HUES48 (cell line): Measurements from ENCODE around the gene GLS.
"Not testable (repeated sequence)": the region's sequence is repeated elsewhere in the genome, so short reads cannot be mapped to it uniquely, and the experiment has no call there.

ENCODE experiments used
- H3K27ac ChIP-seq: one replicate; pipeline ENCODE4 v1.7.0; 2013; ENCODE audit warnings: low read depth, low read length, inconsistent platforms
- H3K27me3 ChIP-seq: 2 replicates; pipeline ENCODE4 v1.6.1; 2013; ENCODE audit warnings: mild to moderate bottlenecking, low read length; ENCODE audit not compliant: control insufficient read depth, insufficient read depth
- H3K36me3 ChIP-seq: 2 replicates; pipeline ENCODE4 v1.6.1; 2013; ENCODE audit warnings: low read length; ENCODE audit not compliant: control insufficient read depth, insufficient read depth
- H3K4me1 ChIP-seq: 2 replicates; pipeline ENCODE4 v1.6.1; 2013; ENCODE audit warnings: mild to moderate bottlenecking, low read length; ENCODE audit not compliant: control insufficient read depth, insufficient read depth
- H3K4me3 ChIP-seq: 2 replicates; pipeline ENCODE4 v1.5.1; 2013; ENCODE audit warnings: mild to moderate bottlenecking, low read depth, low read length
- H3K9ac ChIP-seq: 2 replicates; pipeline ENCODE4 v1.6.1; 2013; ENCODE audit warnings: mild to moderate bottlenecking, low read depth, low read length, moderate library complexity
- H3K9me3 ChIP-seq: 2 replicates; pipeline ENCODE4 v1.6.1; 2013; ENCODE audit warnings: low read length; ENCODE audit not compliant: control insufficient read depth, insufficient read depth

The GLS gene

GRCh38 chr2:190953257-190953656, 72.6 kb downstream of the GLS start:
- Histone ChIP-seq H3K9me3 (no peaks in the 10 kb centered on the region), H3K4me3 (no peak overlapping the region), H3K9ac (no peak overlapping the region), H3K27ac (no peak overlapping the region), H3K36me3 (no peaks in the 10 kb centered on the region), H3K4me1 (no peaks in the 10 kb centered on the region), H3K27me3 (no peaks in the 10 kb centered on the region)

GRCh38 chr2:190959911-190960788, 79.5 kb downstream of the GLS start:
- H3K4me3 ChIP-seq, result no peak overlapping the region
- no peak overlapping the region for H3K9ac ChIP-seq
- no peaks in the 10 kb centered on the region for H3K27me3 ChIP-seq
- no peaks in the 10 kb centered on the region for H3K4me1 ChIP-seq
- H3K27ac ChIP-seq, result no peak overlapping the region
- no peaks in the 10 kb centered on the region for H3K9me3 ChIP-seq
- H3K36me3 ChIP-seq, result peaks cover 9% of the 10 kb centered on the region

GRCh38 chr2:190961117-190961516, 80.5 kb downstream of the GLS start:
- H3K27me3 ChIP-seq, H3K9me3 ChIP-seq, H3K27ac ChIP-seq, H3K4me3 ChIP-seq, H3K9ac ChIP-seq, H3K4me1 ChIP-seq: not testable (repeated sequence)
- H3K36me3 ChIP-seq, result peaks cover 13% of the 10 kb centered on the region

- Histone ChIP-seq H3K9me3 (no peaks in the 10 kb centered on the region), H3K27ac (no peak overlapping the region), H3K36me3 (peaks cover 17% of the 10 kb centered on the region), H3K4me3 (no peak overlapping the region), H3K27me3 (no peaks in the 10 kb centered on the region), H3K9ac (no peak overlapping the region), H3K4me1 (no peaks in the 10 kb centered on the region)
Observed at GRCh38 chr2:190961918-190962487, 81.4 kb downstream of the GLS start.

- Histone ChIP-seq H3K9me3 (no peaks in the 10 kb centered on the region), H3K9ac (no peak overlapping the region), H3K27me3 (no peaks in the 10 kb centered on the region), H3K4me3 (no peak overlapping the region), H3K27ac (no peak overlapping the region), H3K4me1 (no peaks in the 10 kb centered on the region), H3K36me3 (peaks cover 25% of the 10 kb centered on the region)
Observed at GRCh38 chr2:190963088-190963487, 82.5 kb downstream of the GLS start.

- H3K27ac ChIP-seq, result no peak overlapping the region
- no peaks in the 10 kb centered on the region for H3K4me1 ChIP-seq
- H3K9me3 ChIP-seq, result no peaks in the 10 kb centered on the region
- no peaks in the 10 kb centered on the region for H3K27me3 ChIP-seq
- H3K4me3 ChIP-seq, result no peak overlapping the region
- peaks cover 34% of the 10 kb centered on the region for H3K36me3 ChIP-seq
- H3K9ac ChIP-seq, result no peak overlapping the region
Observed at GRCh38 chr2:190964170-190964795, 83.7 kb downstream of the GLS start.

- Histone ChIP-seq H3K36me3 (peaks cover 48% of the 10 kb centered on the region), H3K4me1 (no peaks in the 10 kb centered on the region), H3K9me3 (no peaks in the 10 kb centered on the region), H3K27ac (no peak overlapping the region), H3K4me3 (no peak overlapping the region), H3K27me3 (no peaks in the 10 kb centered on the region), H3K9ac (no peak overlapping the region)
Observed at GRCh38 chr2:190965580-190966222, 85.1 kb downstream of the GLS start.

GRCh38 chr2:190968522-190968921, 87.9 kb downstream of the GLS start:
- Histone ChIP-seq H3K9ac (no peak overlapping the region), H3K4me3 (no peak overlapping the region), H3K27ac (no peak overlapping the region), H3K27me3 (no peaks in the 10 kb centered on the region), H3K4me1 (no peaks in the 10 kb centered on the region), H3K36me3 (peaks cover 73% of the 10 kb centered on the region), H3K9me3 (no peaks in the 10 kb centered on the region)

GRCh38 chr2:190970160-190970559, 89.5 kb downstream of the GLS start:
- H3K4me3 ChIP-seq, result no peak overlapping the region
- H3K27me3 ChIP-seq, result no peaks in the 10 kb centered on the region
- peaks cover 80% of the 10 kb centered on the region for H3K36me3 ChIP-seq
- H3K9me3 ChIP-seq, result no peaks in the 10 kb centered on the region
- no peak overlapping the region for H3K27ac ChIP-seq
- no peaks in the 10 kb centered on the region for H3K4me1 ChIP-seq
- H3K9ac ChIP-seq, result no peak overlapping the region

- Histone ChIP-seq H3K9ac (no peak overlapping the region), H3K4me1 (no peaks in the 10 kb centered on the region)
Observed at GRCh38 chr2:190970873-190971506, 90.4 kb downstream of the GLS start.

More at GRCh38 chr2:190970873-190971506, 90.4 kb downstream of the GLS start:
- Histone ChIP-seq H3K4me3 (no peak overlapping the region), H3K27ac (no peak overlapping the region), H3K9me3 (no peaks in the 10 kb centered on the region), H3K36me3 (peaks cover 85% of the 10 kb centered on the region), H3K27me3 (no peaks in the 10 kb centered on the region)
